ENCODE measurements around the gene FAM117B.

FAM117B gene

GRCh38 chr2:202634556-202635427 lies at the start of gene FAM117B:
Gene FAM117B, plus strand, starts transcription at chr2:202634969. Its CDS starts 219 bp downstream, at chr2:202635188.
- no peak for FAIRE-seq

DNA sequence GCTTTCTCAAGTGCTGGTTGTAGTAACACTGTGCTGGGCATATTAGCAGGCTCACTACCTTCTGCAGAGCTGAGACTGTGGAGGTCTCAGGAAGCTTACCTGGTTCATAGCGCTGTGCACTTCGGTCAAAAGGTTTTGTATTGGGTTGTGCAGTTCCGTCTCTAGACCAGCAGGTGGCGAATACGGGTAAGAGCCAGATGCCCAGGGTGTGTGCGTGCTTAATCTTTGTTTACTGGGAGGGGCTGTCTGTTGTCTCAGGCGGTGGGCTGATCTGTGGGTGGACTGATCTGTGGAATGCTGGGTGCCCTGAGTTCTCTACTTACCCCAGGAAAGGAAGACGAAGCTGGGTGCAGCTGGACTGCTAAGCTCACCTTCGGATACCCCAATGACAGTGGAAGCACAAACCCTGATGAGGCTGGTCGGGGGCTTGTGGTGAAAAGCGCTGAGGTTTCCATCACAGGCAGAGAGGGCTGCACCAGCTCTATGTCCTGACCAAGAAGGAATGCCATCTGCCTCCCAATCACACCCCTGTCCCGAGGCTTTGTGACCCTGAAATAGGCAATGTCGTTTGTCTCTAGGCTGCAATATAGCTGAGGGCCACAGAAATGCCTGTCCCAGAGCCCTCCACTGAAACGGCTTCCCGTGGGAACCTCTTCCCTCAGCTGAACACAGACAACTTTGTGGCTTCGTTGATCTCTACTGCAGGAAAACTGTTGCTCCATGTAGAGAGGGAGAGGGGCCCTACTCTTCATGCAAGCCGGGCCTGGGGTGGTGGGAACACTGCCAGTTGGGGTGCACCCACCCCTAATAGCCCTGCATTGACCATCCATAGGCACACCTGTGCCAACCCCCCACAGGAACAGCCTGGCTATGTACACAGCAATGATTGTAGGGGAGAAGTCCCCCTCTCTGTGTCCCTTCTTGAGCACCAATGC lies 45.9 kb upstream of the FAM117B start:
- FAIRE-seq, result no peak

GRCh38 chr2:202589582-202589949 lies 45.2 kb upstream of the FAM117B start:
- FAIRE-seq, result no peak

DNA sequence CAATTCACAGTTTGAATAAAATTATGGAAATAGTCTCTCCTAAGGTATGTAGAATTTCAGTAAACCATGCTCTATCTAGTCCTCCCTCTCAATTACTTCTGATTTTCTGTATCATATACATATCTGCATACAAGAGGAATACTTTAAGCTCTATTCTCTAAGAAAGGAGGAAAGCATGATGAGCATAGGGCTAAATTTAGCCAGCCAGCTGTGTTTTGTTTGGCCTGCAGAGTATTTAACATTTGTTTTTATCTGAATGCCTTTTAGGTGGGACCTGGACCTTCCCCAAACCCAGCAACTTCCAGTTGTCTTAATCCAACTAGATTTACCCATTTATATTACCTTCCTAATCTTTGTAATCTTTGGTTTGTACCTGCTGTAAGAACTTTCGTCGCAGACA lies 42.2 kb upstream of the FAM117B start:
- FAIRE-seq, result no peak

DNA sequence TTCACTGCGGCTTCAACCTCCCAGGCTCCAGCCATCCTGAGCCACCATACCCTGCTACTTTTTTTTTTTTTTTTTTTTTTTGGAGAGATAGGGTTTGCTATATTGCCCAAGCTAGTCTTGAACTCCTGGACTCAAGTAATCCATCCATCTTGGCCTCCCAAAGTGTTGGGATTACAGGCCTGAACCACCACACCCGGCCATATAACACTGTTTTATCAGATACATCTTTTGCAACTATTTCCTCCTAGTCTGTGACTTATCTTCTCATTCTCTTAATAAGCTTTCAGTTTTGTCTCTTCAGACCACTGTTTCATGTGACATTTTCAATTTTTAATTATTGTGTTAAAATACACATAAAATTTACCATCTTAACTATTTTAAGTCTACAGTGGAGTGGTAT lies 35.7 kb upstream of the FAM117B start:
- FAIRE-seq, result no peak

DNA sequence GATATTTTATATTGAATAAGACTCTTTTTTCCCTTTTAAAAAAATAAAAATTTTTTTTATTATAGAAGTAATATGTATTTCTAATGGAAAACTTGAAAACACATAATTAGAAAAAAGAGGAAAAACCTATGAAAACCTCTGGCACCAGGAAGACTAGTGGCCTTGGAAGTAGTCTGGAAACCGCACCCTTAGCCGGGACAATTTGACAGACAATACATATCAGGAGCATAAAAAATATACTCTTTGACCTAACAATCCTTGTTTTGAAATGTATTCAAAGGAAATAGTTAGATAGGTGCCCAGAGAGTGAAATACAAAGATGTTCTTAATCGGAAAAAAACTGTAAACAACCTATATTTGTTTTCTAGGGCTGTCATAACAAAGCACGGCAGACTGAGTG lies 34.9 kb upstream of the FAM117B start:
- FAIRE-seq, result no peak

- no peak for FAIRE-seq
These were observed 30.1 kb upstream of the FAM117B start for GRCh38 chr2:202604699-202605098.

GRCh38 chr2:202605174-202605573 lies 29.6 kb upstream of the FAM117B start:
- no peak for FAIRE-seq

GRCh38 chr2:202608142-202608852 lies 26.5 kb upstream of the FAM117B start:
- no peak for FAIRE-seq

DNA sequence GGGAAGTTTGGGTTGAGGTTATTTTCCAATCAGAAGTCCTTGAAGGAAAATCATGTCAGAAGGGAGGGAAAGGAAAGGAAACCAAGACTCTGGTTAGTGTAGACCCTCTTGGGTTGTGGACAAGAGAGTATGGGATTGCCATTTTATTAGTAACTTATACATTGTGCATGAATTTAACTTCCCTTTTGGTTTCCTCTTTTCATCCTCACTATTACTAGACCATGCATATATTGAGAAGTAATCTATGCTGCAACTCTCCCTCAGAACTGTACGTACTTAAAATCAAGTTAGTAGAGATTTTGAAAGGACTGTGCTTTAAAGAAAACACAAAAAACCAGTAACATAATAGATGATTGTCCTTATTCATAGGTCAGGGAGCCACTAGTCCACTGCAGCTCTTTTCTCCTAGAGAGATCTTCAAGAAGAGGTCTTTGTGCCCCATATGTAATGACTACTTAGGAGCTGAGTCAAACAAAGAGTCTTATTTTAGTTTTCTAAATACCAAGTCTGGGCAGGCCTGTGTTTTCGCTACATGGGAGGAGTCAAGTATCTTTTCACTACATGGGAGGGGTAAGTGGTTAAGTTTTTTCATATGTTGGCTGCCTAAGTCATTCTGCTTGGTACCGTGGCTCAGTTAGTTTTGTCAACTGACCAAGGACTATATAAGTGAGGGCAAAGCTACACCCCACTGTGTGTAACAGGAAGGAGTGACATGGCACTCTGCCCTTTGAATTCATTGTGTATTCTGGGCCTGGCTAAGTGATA lies 25.2 kb upstream of the FAM117B start:
- no peak for FAIRE-seq

DNA sequence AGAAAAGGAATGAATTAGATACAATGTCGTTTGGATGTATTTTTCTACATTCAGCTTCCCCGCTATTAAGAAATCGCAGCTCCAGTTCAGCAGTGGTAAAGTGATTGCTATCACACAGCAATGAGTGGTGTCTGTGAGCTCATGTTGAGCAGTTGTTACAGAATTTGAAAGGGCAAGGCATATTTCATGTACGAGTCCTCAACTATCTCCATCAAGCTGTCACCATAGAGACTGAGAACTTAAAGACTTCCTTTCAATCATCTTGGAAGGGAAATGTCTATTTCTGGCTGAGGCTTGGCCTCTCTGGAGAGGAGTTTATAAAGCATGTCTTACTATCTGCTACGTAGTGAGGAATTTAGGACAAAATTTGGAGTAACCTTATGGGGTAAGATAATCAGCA lies 24.4 kb upstream of the FAM117B start:
- no peak for FAIRE-seq

- FAIRE-seq, result no peak
These were observed 22.6 kb upstream of the FAM117B start for GRCh38 chr2:202612145-202612544.

DNA sequence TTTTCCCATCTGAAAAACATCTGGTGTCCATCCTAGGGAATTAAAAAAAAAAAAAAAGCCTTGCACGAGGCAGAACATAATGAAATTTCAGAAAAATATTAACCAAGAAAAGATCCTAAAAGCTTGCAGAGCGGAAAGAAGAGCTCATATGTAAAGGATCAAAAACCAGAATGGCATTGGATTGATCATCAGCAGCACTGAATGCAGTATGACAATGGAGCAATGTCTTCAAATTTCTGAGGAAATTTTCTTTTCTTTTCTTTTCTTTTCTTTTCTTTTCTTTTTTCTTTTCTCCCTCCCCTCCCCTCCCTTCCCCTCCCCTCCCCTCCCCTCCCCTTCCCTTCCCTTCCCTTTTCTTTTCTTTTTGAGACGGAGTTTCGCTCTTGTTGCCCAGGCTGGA lies 21.3 kb upstream of the FAM117B start:
- FAIRE-seq, result no peak

DNA sequence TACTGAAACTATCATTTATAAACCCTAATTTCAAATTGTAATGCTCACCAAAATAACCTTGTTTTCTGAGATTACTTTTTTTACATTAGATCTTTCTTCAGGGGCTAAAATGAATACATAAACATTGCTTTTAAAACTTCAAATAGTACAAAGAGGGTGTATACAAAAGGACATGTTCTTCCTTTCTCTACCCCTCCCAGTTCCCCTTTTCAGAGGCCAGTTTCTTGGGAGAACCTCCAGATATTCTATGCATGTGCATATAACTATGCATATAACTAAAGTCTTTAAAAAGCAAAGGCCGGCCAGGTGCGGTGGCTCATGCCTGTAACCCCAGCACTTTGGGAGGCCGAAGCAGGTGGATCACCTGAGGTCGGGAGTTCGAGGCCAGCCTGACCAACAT lies 10.6 kb upstream of the FAM117B start:
- no peak for FAIRE-seq

DNA sequence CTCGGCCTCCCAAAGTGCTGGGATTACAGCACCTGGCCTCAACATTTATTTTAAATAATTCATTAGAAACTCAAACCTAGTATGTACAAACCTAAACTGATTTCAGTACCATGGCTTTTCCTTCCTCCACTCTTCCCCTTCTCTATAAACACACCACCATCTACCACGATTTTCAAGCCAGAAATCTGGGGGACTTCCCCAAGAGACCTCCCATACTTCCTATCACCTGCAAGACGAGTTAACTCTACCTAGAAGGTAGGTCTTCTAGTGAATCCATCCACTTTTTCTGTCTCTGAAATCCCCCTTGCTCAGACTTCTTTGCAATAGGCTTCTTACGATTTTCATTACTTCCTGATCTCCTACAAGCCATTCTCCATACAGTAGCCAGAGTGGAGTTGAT lies 7.7 kb upstream of the FAM117B start:
- FAIRE-seq, result no peak

DNA sequence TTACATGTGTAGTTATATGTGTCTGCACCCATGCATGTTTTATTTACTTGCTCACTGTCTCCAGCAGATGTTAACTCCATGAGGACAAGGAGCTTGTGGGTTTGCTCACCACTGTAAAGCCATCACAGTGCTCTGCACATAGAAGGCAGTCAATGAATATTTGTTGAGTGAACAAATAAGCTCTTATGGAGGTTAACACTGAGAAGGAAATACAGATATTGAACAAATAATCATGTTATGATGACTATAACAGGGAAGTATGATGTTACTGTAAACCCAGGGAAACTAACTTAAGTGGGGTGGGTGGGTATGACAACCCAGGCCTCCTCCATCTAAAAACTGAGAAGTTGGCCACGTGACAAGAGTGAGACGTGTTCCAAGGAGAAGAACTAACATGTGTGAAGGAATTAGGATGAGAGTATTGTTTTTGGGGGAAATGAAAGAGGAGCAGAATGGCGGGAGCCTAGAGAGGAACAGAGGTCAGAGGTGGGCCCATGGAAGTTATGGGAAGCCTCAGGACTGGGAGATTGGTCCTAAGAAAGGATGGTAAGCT lies 6.0 kb upstream of the FAM117B start:
- no peak for FAIRE-seq

DNA sequence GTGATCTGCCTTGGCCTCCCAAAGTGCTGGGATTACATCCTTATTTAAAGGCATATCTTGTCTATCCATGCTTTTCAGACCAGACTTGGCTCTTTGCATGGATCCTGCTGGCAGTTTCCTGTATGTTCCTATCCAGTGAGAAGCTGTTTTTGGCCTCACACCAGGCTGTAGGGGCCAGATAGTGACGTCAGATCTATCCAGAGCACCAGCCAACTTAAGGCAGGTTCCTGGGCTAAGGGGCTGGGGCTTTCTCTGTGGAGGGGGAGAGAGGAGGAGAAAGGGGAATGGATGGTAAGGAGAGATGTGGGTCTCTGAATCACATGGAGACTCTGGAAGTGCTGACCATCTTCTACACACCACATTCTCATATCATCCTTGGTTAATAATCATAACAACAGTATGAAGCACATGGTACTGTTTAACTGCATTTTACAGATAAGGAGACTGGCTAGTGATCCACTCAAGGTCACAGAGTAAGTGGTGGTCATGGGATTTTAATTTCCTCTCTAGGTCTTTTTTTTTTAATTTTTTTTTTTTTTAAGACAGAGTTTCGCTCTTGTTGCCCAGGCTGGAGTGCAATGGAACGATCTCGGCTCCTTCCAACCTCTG lies 2.0 kb upstream of the FAM117B start:
- FAIRE-seq, result no peak

GRCh38 chr2:202633470-202633869 lies 1.3 kb upstream of the FAM117B start:
- FAIRE-seq, result no peak

DNA sequence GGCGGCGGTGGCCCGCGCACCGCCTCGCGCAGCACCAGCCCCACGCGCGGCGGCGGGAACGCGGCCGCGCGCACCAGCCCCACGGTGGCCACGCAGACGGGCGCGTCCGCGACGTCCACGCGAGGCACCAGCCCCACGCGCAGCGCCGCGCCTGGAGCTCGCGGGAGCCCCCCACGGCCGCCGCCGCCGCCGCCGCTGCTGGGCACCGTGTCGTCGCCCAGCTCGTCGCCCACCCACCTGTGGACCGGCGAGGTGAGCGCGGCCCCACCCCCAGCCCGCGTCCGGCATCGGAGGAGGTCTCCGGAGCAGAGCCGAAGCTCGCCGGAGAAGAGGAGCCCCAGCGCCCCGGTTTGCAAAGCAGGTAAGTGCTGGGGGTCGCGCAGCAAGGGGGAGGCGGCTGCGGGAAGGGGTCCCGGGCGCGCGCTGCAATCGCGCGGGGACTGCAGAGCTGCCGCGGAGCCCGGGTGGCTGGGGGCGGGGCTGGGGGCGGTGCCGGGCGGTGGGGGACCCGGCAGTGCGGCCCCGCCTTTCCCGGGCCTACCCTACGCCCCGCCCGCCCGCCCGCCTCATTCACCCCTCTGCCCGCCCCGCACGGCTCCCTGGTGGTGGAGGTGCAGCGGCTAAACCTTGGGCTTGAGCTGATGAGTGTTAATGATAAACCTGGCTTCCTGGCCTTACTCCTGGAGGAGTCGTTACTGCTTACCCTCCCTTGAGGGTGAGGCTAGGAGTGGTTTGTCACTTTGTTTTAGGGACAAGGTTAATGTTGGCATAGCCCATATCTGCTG lies 851 bp downstream of the FAM117B start:
- no peak for FAIRE-seq

DNA sequence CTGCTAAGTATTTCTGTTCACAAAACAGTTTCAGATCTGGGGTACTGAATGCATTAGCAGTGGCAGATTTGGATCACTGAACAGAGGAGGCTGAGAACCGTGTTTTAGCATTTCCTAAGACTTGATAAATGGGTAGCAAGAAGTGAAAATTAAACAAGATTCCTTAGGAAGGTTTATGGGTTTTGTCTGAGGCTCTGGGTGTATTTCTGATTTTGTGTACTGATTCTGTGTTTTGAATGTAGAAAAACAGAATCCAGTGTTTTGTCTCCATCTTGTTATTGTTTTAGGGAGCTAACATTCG lies 1.4 kb downstream of the FAM117B start:
- no peak for FAIRE-seq

GRCh38 chr2:202638721-202639120 lies 4.0 kb downstream of the FAM117B start:
- no peak for FAIRE-seq
